Ovary (tissue), 9 donors: ENCODE results near the gene LDLRAD4. TPM values are rescaled to one million over a fixed set of nuclear protein-coding genes. Genes with fewer than 3 reads are reported as not detected.
"Not testable (repeated sequence)": the region's sequence is repeated elsewhere in the genome, so short reads cannot be mapped to it uniquely, and the experiment has no call there.

ENCODE experiments used
- DNase-seq, 5 donors: peaks; one replicate each; pipeline ENCODE4 v3.0.0-alpha.2; 2019 to 2020
- H3K27ac ChIP-seq, 2 donors: fragments of 200-600 bp; one replicate each; pipeline versions ENCODE4 v1.5.1 to v1.8.0; 2019 to 2022
- H3K27me3 ChIP-seq: fragments of 200-600 bp; one replicate; pipeline ENCODE4 v1.8.0; 2022
- H3K36me3 ChIP-seq: fragments of 200-600 bp; sonication (generic); one replicate; pipeline ENCODE4 v1.5.1; 2019
- H3K4me1 ChIP-seq: one replicate; pipeline ENCODE4 v1.8.1; 2013; ENCODE audit warnings: mild to moderate bottlenecking, moderate library complexity; ENCODE audit not compliant: insufficient read depth
- H3K4me3 ChIP-seq: fragments of 200-600 bp; sonication (generic); one replicate; pipeline ENCODE4 v1.5.1; 2017
- H3K9me3 ChIP-seq, 2 donors: fragments of 200-600 bp in 1 of 2; sonication (generic) in 1 of 2; one replicate each; pipeline versions ENCODE4 v1.5.1 to v1.8.1; 2013 to 2019; ENCODE audit warnings: mild to moderate bottlenecking in 1 of 2, moderate library complexity in 1 of 2
- CTCF ChIP-seq, 3 donors: fragments of 450-650 bp in 2 of 3; fragments of 200-600 bp in 1 of 3; IDR thresholded peaks; one replicate each; pipeline versions ENCODE4 v1.5.1 to v1.8.0; 2016 to 2022; ENCODE audit warnings: antibody characterized with exemption in 3 of 3, mild to moderate bottlenecking in 1 of 3
- EP300 ChIP-seq: sonication (generic); formaldehyde crosslinking; IDR thresholded peaks from one replicate; pipeline ENCODE4 v1.6.1; 2017; ENCODE audit warnings: antibody characterized with exemption
- POLR2A ChIP-seq: fragments of 450-650 bp; IDR thresholded peaks from one replicate; pipeline ENCODE4 v1.6.1; 2017; ENCODE audit warnings: antibody characterized with exemption, mild to moderate bottlenecking, moderate library complexity
- WGBS, 3 donors: extraction: QIAGEN DNeasy Blood & Tissue Kit in 1 of 3; methylation state at CpG; one replicate each; pipeline versions ENCODE4 v1.1.5 to v1.1.7; 2013 to 2017; 5-methylcytosine and 5-hydroxymethylcytosine counted together
- intact Hi-C, 4 donors: fragments of 100-400 bp; cut with DNase I; formaldehyde crosslinking; loops; one replicate each; pipeline versions ENCODE4 v1.11.0 to v1.15.1; 2022 to 2023
- polyA plus RNA-seq, 2 donors: library from polyadenylated mRNA; stranded (reverse); fragments of 200-250 nt in 1 of 2; fragments of 350-450 nt in 1 of 2; fragmentation: Illumina TruSeq in 1 of 2; extraction: RNeasy Lipid Tissue Mini Kit (QIAGEN cat#74804) in 1 of 2; gene quantifications; one replicate each; pipeline ENCODE4 v1.2.3, GENCODE V29; 2013 to 2014
- total RNA-seq, 7 donors: library from RNA; depleted of rRNA in 2 of 7; stranded (reverse); fragments of >200 nt in 2 of 7; fragmentation: NEBNext Ultra II Directional in 3 of 7; extraction: Animal tissue kit (Norgen Biotek cat#: 25700) in 3 of 7; gene quantifications; one replicate each; pipeline versions ENCODE4 v1.1.0 to v1.2.4, GENCODE V29; 2016 to 2023
- donor health status: DM: no; HTN: no; CAD: no; lungs with moderate emphysema.
- donor health status: DM: no; HTN: no; CAD: no.
- donor health status: Bipolar disorder and iron deficiency.
- donor health status: DM: yes; HTN: yes; CAD: no.
- donor health status: DM: no; HTN: no; CAD: no.
- donor health status: DM: yes; HTN: yes; CAD: no.

LDLRAD4 gene
- total and polyA plus RNA-seq, 9 donors, result 2.3 to 31.6 (median 8.3) TPM

DNA sequence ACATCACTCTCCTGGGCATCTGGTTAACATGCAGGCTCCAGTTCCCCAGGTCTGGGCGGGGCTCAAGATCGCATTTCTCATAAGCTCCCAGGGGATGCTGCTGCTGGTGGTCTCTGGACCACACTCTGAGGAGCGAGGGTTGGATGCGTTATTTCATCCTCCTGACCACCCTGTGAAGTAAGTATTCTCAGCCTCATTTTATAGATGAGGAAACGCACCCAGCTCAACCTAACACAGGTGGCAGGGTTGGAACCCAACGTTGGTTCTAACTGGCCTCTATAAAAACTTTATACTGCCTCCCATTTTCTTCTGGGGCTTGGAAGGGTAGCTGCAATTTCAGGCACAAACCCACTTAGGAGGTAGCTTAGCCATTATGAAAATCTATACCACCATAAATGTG lies 387.3 kb downstream of the LDLRAD4 start:
- no peaks in the 10 kb centered on the region for H3K9me3 ChIP-seq
- TF ChIP-seq CTCF (IDR thresholded peaks at IDR 0.05) (no peak), POLR2A (no peak), EP300 (no peak)
- H3K4me3 ChIP-seq, result no peak overlapping the region
- peaks cover 3% of the 10 kb centered on the region for H3K4me1 ChIP-seq
- H3K36me3 ChIP-seq, result no peaks in the 10 kb centered on the region
- WGBS, 3 donors, result 87 to 95% (median 89%) methylated on average over 6 of the region's 6 CpGs
- no peak for DNase-seq
- H3K27ac ChIP-seq, result no peak overlapping the region
- intact Hi-C loops, result no loop called here
- no peaks in the 10 kb centered on the region for H3K27me3 ChIP-seq

DNA sequence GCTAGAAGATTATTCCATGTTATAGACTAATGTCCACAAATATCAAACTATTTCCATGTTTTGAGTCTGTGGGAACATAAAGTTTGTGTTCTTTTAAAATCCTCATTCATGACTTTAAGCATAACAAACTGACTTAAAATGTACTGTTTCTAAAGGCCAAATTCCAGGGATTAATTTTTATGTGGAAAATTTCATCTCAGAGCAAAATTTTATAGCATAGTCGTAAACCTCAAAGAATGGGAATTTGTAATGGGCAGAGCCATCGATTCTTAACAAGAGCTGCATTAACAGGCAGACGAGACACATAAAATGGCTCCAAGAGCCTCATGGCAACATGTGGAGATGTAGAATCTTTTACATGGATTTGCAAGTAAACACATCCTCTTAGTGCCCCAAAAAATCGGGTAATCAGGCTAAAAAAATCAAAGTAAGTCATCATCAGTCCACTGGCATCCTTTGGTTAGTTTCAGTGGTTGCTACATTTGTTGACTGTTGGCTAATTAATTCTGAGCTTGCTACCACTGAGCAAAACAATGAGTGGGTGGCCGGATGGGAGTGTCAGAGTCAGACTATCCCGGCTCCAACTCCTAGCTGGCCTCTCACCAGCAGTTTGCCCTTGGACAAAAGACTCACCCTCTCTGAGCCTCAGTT lies 388.2 kb downstream of the LDLRAD4 start:
- intact Hi-C loops, result no loop called here
- H3K27ac ChIP-seq, result no peak overlapping the region
- no peak overlapping the region for H3K4me3 ChIP-seq
- WGBS, 3 donors, result 55 to 72% (median 56%) methylated on average over 6 of the region's 6 CpGs
- DNase-seq, result no peak
- H3K9me3 ChIP-seq, result no peaks in the 10 kb centered on the region
- no peaks in the 10 kb centered on the region for H3K27me3 ChIP-seq
- H3K4me1 ChIP-seq, result peaks cover 3% of the 10 kb centered on the region
- H3K36me3 ChIP-seq, result no peaks in the 10 kb centered on the region
- TF ChIP-seq POLR2A (no peak), EP300 (no peak), CTCF (IDR thresholded peaks at IDR 0.05) (no peak)

DNA sequence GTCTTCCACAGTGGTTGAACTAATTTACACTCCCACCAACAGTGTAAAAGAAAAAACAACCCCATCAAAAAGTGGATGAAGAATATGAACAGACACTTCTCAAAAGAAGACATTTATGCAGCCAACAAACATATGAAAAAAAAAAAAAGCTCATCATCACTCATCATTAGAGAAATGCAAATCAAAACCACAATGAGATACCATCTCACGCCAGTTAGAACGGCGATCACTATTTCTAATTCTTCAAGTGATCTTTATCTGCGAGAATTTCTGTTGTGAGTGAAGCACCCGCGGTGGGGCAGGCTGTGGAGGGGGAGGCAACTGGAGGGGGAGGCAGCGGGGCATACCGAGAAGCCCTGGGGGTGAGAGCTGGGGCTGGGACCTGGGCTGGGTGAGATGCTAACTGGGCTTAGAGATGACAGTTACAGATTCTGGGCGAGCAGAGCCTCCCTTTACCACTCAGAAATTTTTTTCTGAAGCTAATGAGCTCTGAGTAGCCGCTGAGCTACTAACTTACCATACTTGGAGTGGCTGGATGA lies 389.5 kb downstream of the LDLRAD4 start:
- H3K27me3 ChIP-seq, H3K4me3 ChIP-seq, H3K4me1 ChIP-seq, H3K9me3 ChIP-seq, DNase-seq, intact Hi-C loops, H3K36me3 ChIP-seq, H3K27ac ChIP-seq: not testable (repeated sequence)
- WGBS, 3 donors, result 85 to 90% (median 86%) methylated on average over 10 of the region's 10 CpGs

GRCh38 chr18:13608791-13609532 lies 390.4 kb downstream of the LDLRAD4 start:
- H3K4me1 ChIP-seq, result peaks cover 3% of the 10 kb centered on the region
- H3K9me3 ChIP-seq, result no peaks in the 10 kb centered on the region
- no peak overlapping the region for H3K27ac ChIP-seq
- H3K4me3 ChIP-seq, result no peak overlapping the region
- no peaks in the 10 kb centered on the region for H3K36me3 ChIP-seq
- no peaks in the 10 kb centered on the region for H3K27me3 ChIP-seq
- no peak for DNase-seq
- intact Hi-C loops, result no loop called here
- 87 to 90% (median 89%) methylated on average over 16 of the region's 16 CpGs for WGBS, 3 donors
- TF ChIP-seq EP300 (no peak), POLR2A (no peak), CTCF (IDR thresholded peaks at IDR 0.05) (no peak)
